ENCODE results near the gene LRRC27. TPM values are rescaled to one million over a fixed set of nuclear protein-coding genes. Genes with fewer than 3 reads are reported as not detected.
A peak's percentile ranks its signal among the peaks of the same experiment; 100 is the strongest.
"Not testable (repeated sequence)": the region's sequence is repeated elsewhere in the genome, so short reads cannot be mapped to it uniquely, and the experiment has no call there.

LRRC27 gene
- total RNA-seq, 4 donors from 2014 or later: 5.1 to 22.3 (median 18.5) TPM

DNA sequence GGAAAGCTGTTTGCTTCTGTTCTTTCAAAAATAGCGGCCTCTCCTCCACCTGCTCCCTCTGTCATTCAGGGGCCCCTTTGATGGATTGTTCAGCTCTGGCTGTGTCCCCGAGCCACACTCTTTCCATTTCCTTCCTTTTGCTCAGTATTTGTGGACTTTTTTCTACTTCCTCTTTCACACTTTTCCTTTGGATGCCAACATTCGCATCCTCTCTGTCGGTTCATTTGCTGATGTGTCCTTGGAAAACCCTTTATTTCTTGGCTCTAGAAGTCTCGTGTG, 53.3 kb downstream of the LRRC27 start:
- H3K9me3 ChIP-seq: no peaks in the 10 kb centered on the region
- DNase-seq: no peak
- TF ChIP-seq POLR2A (IDR thresholded peaks at IDR 0.05): no peak
- TF ChIP-seq, protein P1, sequence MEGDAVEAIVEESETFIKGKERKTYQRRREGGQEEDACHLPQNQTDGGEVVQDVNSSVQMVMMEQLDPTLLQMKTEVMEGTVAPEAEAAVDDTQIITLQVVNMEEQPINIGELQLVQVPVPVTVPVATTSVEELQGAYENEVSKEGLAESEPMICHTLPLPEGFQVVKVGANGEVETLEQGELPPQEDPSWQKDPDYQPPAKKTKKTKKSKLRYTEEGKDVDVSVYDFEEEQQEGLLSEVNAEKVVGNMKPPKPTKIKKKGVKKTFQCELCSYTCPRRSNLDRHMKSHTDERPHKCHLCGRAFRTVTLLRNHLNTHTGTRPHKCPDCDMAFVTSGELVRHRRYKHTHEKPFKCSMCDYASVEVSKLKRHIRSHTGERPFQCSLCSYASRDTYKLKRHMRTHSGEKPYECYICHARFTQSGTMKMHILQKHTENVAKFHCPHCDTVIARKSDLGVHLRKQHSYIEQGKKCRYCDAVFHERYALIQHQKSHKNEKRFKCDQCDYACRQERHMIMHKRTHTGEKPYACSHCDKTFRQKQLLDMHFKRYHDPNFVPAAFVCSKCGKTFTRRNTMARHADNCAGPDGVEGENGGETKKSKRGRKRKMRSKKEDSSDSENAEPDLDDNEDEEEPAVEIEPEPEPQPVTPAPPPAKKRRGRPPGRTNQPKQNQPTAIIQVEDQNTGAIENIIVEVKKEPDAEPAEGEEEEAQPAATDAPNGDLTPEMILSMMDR (IDR thresholded peaks at IDR 0.05): no peak
- H3K4me3 ChIP-seq: no peak overlapping the region
- no peak overlapping the region for H3K27ac ChIP-seq
- peaks cover 0 to 14% (median 10%) of the 10 kb centered on the region in 4 donors for H3K4me1 ChIP-seq
- H3K36me3 ChIP-seq: no peaks in the 10 kb centered on the region
- H3K27me3 ChIP-seq: no peaks in the 10 kb centered on the region

DNA sequence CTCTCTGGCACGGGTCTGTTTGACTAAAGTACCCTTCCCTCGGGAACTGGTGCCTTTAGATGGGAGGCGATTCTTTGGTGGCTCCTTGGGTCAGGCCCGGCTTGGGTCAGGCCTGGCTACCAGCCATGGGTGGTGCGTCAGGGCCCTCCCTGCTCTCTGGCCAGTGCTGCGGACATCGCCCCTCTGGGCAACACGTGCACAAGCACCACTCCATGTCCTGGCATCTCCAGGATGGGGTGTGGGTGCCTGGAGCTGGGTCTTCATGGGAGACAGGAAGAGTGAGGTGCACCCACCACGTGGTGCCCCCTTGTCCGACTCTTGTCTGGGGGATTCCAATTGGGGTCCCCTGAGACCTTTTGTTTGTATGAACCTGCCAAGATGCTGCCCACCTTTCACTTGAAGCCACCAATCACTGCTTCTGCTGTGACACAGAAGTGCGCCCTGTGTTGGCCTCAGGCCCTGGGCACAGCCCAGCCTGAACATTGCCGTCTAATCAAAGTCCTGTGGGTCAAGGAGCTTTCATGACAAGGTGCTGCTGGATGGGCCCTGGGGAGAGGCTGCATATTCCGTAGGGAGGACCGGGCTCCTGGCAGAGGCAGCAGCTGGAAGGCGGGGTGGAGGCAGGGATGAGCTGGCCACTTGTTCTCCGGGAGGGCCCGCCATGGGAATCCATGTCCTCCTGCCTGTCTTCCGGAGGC, 53.9 kb downstream of the LRRC27 start:
- Histone ChIP-seq H3K27me3 (no peaks in the 10 kb centered on the region), H3K4me1 (peaks cover 0 to 14% (median 10%) of the 10 kb centered on the region in 4 donors), H3K4me3 (no peak overlapping the region), H3K36me3 (no peaks in the 10 kb centered on the region), H3K27ac (peak overlapping the region in 1 of 4 donors; percentile 30), H3K9me3 (no peaks in the 10 kb centered on the region)
- TF ChIP-seq, protein P1 (IDR thresholded peaks at IDR 0.05): no peak
- TF ChIP-seq POLR2A (IDR thresholded peaks at IDR 0.05): peak in 1 of 2 donors; percentile 14
- peak in 2 of 3 donors; percentile 68 to 71 for DNase-seq

DNA sequence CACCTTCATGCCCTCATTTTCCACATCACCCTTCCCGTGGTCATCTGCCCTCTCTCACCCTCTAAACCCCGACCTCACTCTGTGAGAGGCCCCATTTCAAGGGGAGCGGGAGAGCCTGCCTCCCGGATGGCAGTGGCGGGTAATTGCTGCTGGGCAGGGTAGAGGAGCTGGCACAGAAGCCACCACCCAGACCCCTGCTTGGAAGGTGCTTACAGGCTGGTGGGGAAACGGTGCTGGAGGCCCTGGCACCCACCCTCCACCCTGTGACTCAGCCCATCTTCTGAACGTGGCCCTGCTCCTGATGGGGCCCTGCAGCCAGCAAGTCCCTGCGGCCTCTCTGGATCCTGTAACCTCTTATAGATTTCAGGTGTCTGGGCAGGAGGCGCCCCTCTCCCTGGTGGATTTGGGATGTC, 54.4 kb downstream of the LRRC27 start:
- peak overlapping the region in 1 of 4 donors; percentile 30 for H3K27ac ChIP-seq
- no peaks in the 10 kb centered on the region for H3K9me3 ChIP-seq
- no peak overlapping the region for H3K4me3 ChIP-seq
- H3K36me3 ChIP-seq: no peaks in the 10 kb centered on the region
- peaks cover 0 to 14% (median 10%) of the 10 kb centered on the region in 4 donors for H3K4me1 ChIP-seq
- DNase-seq: peak in 2 of 3 donors; percentile 45 to 49
- no peak for TF ChIP-seq POLR2A (IDR thresholded peaks at IDR 0.05)
- TF ChIP-seq, protein P1 (IDR thresholded peaks at IDR 0.05): no peak
- H3K27me3 ChIP-seq: no peaks in the 10 kb centered on the region

DNA sequence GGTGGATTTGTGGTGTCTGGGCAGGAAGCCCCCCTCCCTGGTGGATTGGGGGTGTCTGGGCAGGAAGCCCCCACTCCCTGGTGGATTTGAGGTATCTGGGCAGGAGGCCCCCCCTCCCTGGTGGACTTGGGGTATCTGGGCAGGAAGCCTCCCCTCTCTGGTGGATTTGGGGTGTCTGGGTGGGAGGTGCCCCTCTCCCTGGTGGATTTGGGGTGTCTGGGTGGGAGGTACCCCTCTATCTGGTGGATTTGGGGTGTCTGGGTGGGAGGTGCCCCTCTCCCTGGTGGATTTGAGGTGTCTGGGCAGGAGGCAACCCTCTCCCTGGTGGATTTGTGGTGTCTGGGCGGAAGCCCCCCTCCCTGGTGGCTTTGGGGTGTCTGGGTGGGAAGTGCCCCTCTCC, 54.9 kb downstream of the LRRC27 start:
- H3K27ac ChIP-seq, H3K36me3 ChIP-seq, H3K27me3 ChIP-seq, H3K4me3 ChIP-seq, H3K9me3 ChIP-seq: not testable (repeated sequence)
- H3K4me1 ChIP-seq: peaks cover 0 to 14% (median 10%) of the 10 kb centered on the region in 4 donors
- peak in 1 of 3 donors; percentile 44 for DNase-seq

DNA sequence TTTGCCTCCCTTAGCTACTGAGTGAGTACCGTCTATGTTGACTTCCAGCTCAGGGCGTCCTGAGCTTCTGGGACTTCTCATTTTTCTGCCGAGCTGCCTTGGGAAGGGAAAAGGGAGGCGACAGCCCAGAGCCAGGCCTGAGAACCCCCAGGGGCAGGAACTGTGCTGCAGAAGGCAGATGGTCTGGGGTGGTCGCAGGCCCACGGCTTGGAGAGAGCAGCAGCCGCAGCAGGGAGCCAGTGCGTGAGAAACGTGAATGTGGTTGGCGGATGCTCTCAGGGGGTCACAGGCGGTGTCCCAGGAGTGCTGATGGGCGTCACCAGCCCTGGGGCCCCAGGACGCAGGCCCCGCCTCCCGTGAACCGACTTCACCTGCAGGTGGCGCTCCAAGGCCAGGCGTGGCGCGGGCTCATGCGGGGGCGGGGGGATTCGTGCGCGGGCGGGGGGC, 55.8 kb downstream of the LRRC27 start:
- Histone ChIP-seq H3K4me1 (peaks cover 0 to 14% (median 10%) of the 10 kb centered on the region in 4 donors), H3K27ac (peak overlapping the region in 1 of 4 donors; percentile 59), H3K36me3 (no peaks in the 10 kb centered on the region), H3K4me3 (peak overlapping the region in 1 of 4 donors; percentile 30), H3K27me3 (no peaks in the 10 kb centered on the region), H3K9me3 (no peaks in the 10 kb centered on the region)
- TF ChIP-seq POLR2A (IDR thresholded peaks at IDR 0.05): peak in 1 of 2 donors; percentile 18
- TF ChIP-seq, protein P1 (IDR thresholded peaks at IDR 0.05): peak; percentile 51 to 74 (median 68)
- DNase-seq: peak; percentile 80 to 88 (median 81)

DNA sequence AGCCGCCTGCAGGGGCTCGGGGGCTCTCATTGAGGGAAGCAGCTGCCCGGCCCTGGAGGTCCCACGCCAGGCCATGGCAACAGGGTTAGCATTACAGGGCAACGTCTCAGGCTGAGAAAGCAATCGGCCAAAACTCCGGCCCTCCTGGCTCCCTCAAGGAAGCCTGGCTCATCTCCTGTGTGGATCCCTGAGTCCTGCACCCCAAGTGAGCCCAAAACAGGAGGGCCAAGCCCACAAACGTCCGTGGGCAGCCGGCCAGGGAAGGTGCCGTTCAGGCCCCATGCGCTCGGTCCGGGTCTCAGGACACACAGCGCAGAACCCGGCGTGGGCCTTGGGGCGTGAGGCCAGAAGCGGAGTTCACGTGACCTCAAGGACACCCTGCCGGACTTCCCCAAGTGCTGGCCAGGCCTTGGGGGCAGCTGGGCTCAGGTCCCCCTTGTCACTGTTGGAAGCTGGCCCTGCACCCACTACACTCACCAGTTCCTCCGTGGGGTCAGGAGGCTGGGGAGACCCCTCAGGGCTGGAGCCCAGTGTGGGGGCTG, 57.0 kb downstream of the LRRC27 start:
- H3K36me3 ChIP-seq: no peaks in the 10 kb centered on the region
- no peaks in the 10 kb centered on the region for H3K27me3 ChIP-seq
- peaks cover 0 to 14% (median 11%) of the 10 kb centered on the region in 4 donors for H3K4me1 ChIP-seq
- TF ChIP-seq POLR2A (IDR thresholded peaks at IDR 0.05): no peak
- TF ChIP-seq, protein P1 (IDR thresholded peaks at IDR 0.05): no peak
- no peaks in the 10 kb centered on the region for H3K9me3 ChIP-seq
- H3K4me3 ChIP-seq: no peak overlapping the region
- peak in 2 of 3 donors; percentile 15 to 63 for DNase-seq
- H3K27ac ChIP-seq: peak overlapping the region in 1 of 4 donors; percentile 25

Measured in Peyer's patch (tissue), 4 donors.